Fibroblast of lung (primary cell): Measurements from ENCODE around the gene UBA7.

ENCODE experiments used
- CTCF ChIP-seq, 2 donors: IDR thresholded peaks in 1 of 2; conservative IDR thresholded peaks in 1 of 2; 1 replicate in 1 of 2; 2 replicates in 1 of 2; pipeline ENCODE4 v1.5.1; 2011 to 2012; ENCODE audit warnings: low read length in 2 of 2, control low read depth in 1 of 2, inconsistent platforms in 1 of 2, low read depth in 1 of 2, mild to moderate bottlenecking in 1 of 2
- EZH2 ChIP-seq: IDR thresholded peaks from 2 replicates; pipeline ENCODE4 v1.5.1; 2012; ENCODE audit warnings: low read length, control low read depth, mild to moderate bottlenecking; ENCODE audit errors: missing control alignments

GRCh38 chr3:49805897-49806701 is 7.7 kb downstream of the UBA7 start:
- TF ChIP-seq CTCF (conservative IDR thresholded peaks at IDR 0.05 in 1 of 2, IDR thresholded peaks at IDR 0.05 in 1 of 2; ENCODE audit: low read depth in 1 of 2, low read length in 2 of 2): no peak
- TF ChIP-seq EZH2: no peak
